Mesenchymal stem cell (in vitro differentiated cells and primary cell): Measurements from ENCODE around the gene SULF2.

ENCODE experiments used
- DNase-seq: peaks from one replicate; pipeline ENCODE4 v3.0.0-alpha.2; 2013
- H2AFZ ChIP-seq: one replicate; pipeline ENCODE4 v1.6.1; 2013; ENCODE audit warnings: low read depth, mild to moderate bottlenecking, control low read depth, inconsistent platforms, low read length, moderate library complexity
- H2AK5ac ChIP-seq: 2 replicates; pipeline ENCODE4 v1.6.1; 2013; ENCODE audit warnings: low read length, moderate library complexity, mild to moderate bottlenecking, inconsistent platforms; ENCODE audit not compliant: severe bottlenecking
- H2BK120ac ChIP-seq: one replicate; pipeline ENCODE4 v1.6.1; 2013; ENCODE audit warnings: low read depth, mild to moderate bottlenecking, inconsistent platforms, low read length, moderate library complexity
- H2BK12ac ChIP-seq, 2 experiments: one replicate each; pipeline ENCODE4 v1.6.1; 2013; ENCODE audit warnings: inconsistent platforms in 2 of 2, low read length in 2 of 2, mild to moderate bottlenecking in 2 of 2, moderate library complexity in 2 of 2, control low read depth in 1 of 2
- H2BK15ac ChIP-seq: one replicate; pipeline ENCODE4 v1.6.1; 2013; ENCODE audit warnings: mild to moderate bottlenecking, low read depth, inconsistent platforms; ENCODE audit not compliant: poor library complexity, severe bottlenecking
- H2BK5ac ChIP-seq: 2 replicates; pipeline ENCODE4 v1.6.1; 2013; ENCODE audit warnings: low read depth, mild to moderate bottlenecking, low read length, control low read depth, inconsistent platforms; ENCODE audit not compliant: poor library complexity, severe bottlenecking
- H3K14ac ChIP-seq, 2 experiments: one replicate each; pipeline ENCODE4 v1.6.1; 2013; ENCODE audit warnings: inconsistent platforms in 2 of 2, low read length in 2 of 2, control low read depth in 1 of 2, mild to moderate bottlenecking in 1 of 2, moderate library complexity in 1 of 2
- H3K18ac ChIP-seq, 2 experiments: one replicate each; pipeline ENCODE4 v1.6.1; 2013; ENCODE audit warnings: inconsistent platforms in 2 of 2, low read length in 2 of 2, control low read depth in 1 of 2, low read depth in 1 of 2, mild to moderate bottlenecking in 1 of 2
- H3K23ac ChIP-seq, 2 experiments: one replicate each; pipeline ENCODE4 v1.6.1; 2013; ENCODE audit warnings: inconsistent platforms in 2 of 2, low read length in 2 of 2, mild to moderate bottlenecking in 2 of 2, moderate library complexity in 2 of 2, control low read depth in 1 of 2
- H3K27ac ChIP-seq: 2 replicates; pipeline ENCODE4 v1.5.1; 2013; ENCODE audit warnings: mild to moderate bottlenecking, moderate library complexity, low read length, control low read depth, inconsistent platforms; ENCODE audit not compliant: poor library complexity, severe bottlenecking
- H3K27me3 ChIP-seq, 2 experiments: 2 replicates each; pipeline versions ENCODE4 v1.6.1 to v1.7.0; 2013; ENCODE audit warnings: low read length in 2 of 2, mild to moderate bottlenecking in 2 of 2, moderate library complexity in 2 of 2, control low read depth in 1 of 2, inconsistent platforms in 1 of 2; ENCODE audit not compliant: control insufficient read depth in 1 of 2, insufficient read depth in 1 of 2
- H3K36me3 ChIP-seq, 2 experiments: 2 replicates each; pipeline versions ENCODE4 v1.6.1 to v1.7.0; 2013; ENCODE audit warnings: low read length in 2 of 2, control low read depth in 1 of 2, inconsistent platforms in 1 of 2, low read depth in 1 of 2, mild to moderate bottlenecking in 1 of 2; ENCODE audit not compliant: insufficient read depth in 2 of 2, control insufficient read depth in 1 of 2
- H3K4ac ChIP-seq, 2 experiments: one replicate each; pipeline ENCODE4 v1.6.1; 2013; ENCODE audit warnings: inconsistent platforms in 2 of 2, low read length in 2 of 2, mild to moderate bottlenecking in 2 of 2, moderate library complexity in 2 of 2, control low read depth in 1 of 2, low read depth in 1 of 2
- H3K4me1 ChIP-seq: 2 replicates; pipeline ENCODE4 v1.6.1; 2013; ENCODE audit warnings: low read depth, low read length, control low read depth; ENCODE audit not compliant: control insufficient read depth, insufficient read depth
- H3K4me2 ChIP-seq: 2 replicates; pipeline ENCODE4 v1.6.1; 2013; ENCODE audit warnings: low read length, mild to moderate bottlenecking, inconsistent platforms; ENCODE audit not compliant: poor library complexity, severe bottlenecking
- H3K4me3 ChIP-seq, 2 experiments: 2 replicates each; pipeline versions ENCODE4 v1.5.1 to v1.7.0; 2013; ENCODE audit warnings: low read length in 2 of 2, mild to moderate bottlenecking in 2 of 2, control low read depth in 1 of 2, low read depth in 1 of 2; ENCODE audit not compliant: insufficient read depth in 1 of 2
- H3K79me1 ChIP-seq: replicated peaks from 2 replicates; pipeline ENCODE4 v1.6.1; 2013; ENCODE audit warnings: mild to moderate bottlenecking, control low read depth, low read length, inconsistent platforms; ENCODE audit not compliant: poor library complexity, severe bottlenecking
- H3K9ac ChIP-seq: 2 replicates; pipeline ENCODE4 v1.7.0; 2013; ENCODE audit warnings: mild to moderate bottlenecking, low read length, moderate library complexity
- H3K9me3 ChIP-seq: 2 replicates; pipeline ENCODE4 v1.7.0; 2013; ENCODE audit warnings: mild to moderate bottlenecking, low read length; ENCODE audit not compliant: control insufficient read depth
- H4K8ac ChIP-seq: one replicate; pipeline ENCODE4 v1.6.1; 2013; ENCODE audit warnings: inconsistent platforms, mild to moderate bottlenecking, low read length, moderate library complexity
- H4K91ac ChIP-seq: one replicate; pipeline ENCODE4 v1.6.1; 2013; ENCODE audit warnings: mild to moderate bottlenecking, low read length, inconsistent platforms
- WGBS: methylation state at CpG from one replicate; pipeline ENCODE4 v1.1.7; 2013; ENCODE audit warnings: mixed read lengths; 5-methylcytosine and 5-hydroxymethylcytosine counted together

The SULF2 gene

GRCh38 chr20:47673671-47673955 is 111.7 kb downstream of the SULF2 start:
- H3K4me2 ChIP-seq = no peak overlapping the region
- WGBS = 95% methylated on average over 6 of the region's 6 CpGs
- H3K27me3 ChIP-seq = no peaks in the 10 kb centered on the region

GRCh38 chr20:47672886-47673670 is 112.2 kb downstream of the SULF2 start:
- H4K8ac ChIP-seq = no peak overlapping the region
- H3K4me1 ChIP-seq = peaks cover 2% of the 10 kb centered on the region
- H3K18ac ChIP-seq = no peak overlapping the region
- no peak overlapping the region for H2AK5ac ChIP-seq
- no peak for DNase-seq
- peaks cover 0 to 48% of the 10 kb centered on the region in 2 experiments for H3K36me3 ChIP-seq
- H2BK5ac ChIP-seq = no peak overlapping the region
- H3K4me2 ChIP-seq = no peak overlapping the region
- H3K27ac ChIP-seq = no peak overlapping the region
- H3K14ac ChIP-seq = no peak overlapping the region
- H3K27me3 ChIP-seq = no peaks in the 10 kb centered on the region
- H2AFZ ChIP-seq = no peak overlapping the region
- 85% methylated on average over 14 of the region's 16 CpGs for WGBS
- no peaks in the 10 kb centered on the region for H3K9me3 ChIP-seq
- no peak overlapping the region for H3K9ac ChIP-seq
- no peak overlapping the region for H4K91ac ChIP-seq
- no peak overlapping the region for H3K4me3 ChIP-seq
- H2BK12ac ChIP-seq = no peak overlapping the region
- no peak overlapping the region for H3K23ac ChIP-seq
- no peak overlapping the region for H2BK120ac ChIP-seq
- H2BK15ac ChIP-seq = no peak overlapping the region
- H3K79me1 ChIP-seq = no peaks in the 10 kb centered on the region
- no peak overlapping the region for H3K4ac ChIP-seq

More at GRCh38 chr20:47673671-47673955, 111.7 kb downstream of the SULF2 start:
- no peak overlapping the region for H3K27ac ChIP-seq
- no peak overlapping the region for H3K14ac ChIP-seq
- no peak for DNase-seq
- no peaks in the 10 kb centered on the region for H3K9me3 ChIP-seq
- no peak overlapping the region for H2AFZ ChIP-seq
- H2BK120ac ChIP-seq = no peak overlapping the region
- no peak overlapping the region for H2BK12ac ChIP-seq
- no peaks in the 10 kb centered on the region for H3K79me1 ChIP-seq
- H2BK15ac ChIP-seq = no peak overlapping the region
- H4K91ac ChIP-seq = no peak overlapping the region
- no peak overlapping the region for H3K18ac ChIP-seq
- H4K8ac ChIP-seq = no peak overlapping the region
- peaks cover 2% of the 10 kb centered on the region for H3K4me1 ChIP-seq
- no peak overlapping the region for H2BK5ac ChIP-seq
- no peak overlapping the region for H3K4me3 ChIP-seq
- H3K36me3 ChIP-seq = peaks cover 0 to 46% of the 10 kb centered on the region in 2 experiments
- H3K23ac ChIP-seq = no peak overlapping the region
- no peak overlapping the region for H3K9ac ChIP-seq
- no peak overlapping the region for H2AK5ac ChIP-seq
- no peak overlapping the region for H3K4ac ChIP-seq

GRCh38 chr20:47672166-47672565 is 113.1 kb downstream of the SULF2 start:
- Histone ChIP-seq H2BK5ac (no peak overlapping the region), H3K4me2 (no peak overlapping the region), H3K9ac (no peak overlapping the region), H3K18ac (no peak overlapping the region), H2BK15ac (no peak overlapping the region), H3K79me1 (no peaks in the 10 kb centered on the region), H3K14ac (no peak overlapping the region), H3K27me3 (no peaks in the 10 kb centered on the region), H3K4me1 (peaks cover 2% of the 10 kb centered on the region), H4K8ac (no peak overlapping the region), H3K36me3 (peaks cover 0 to 46% of the 10 kb centered on the region in 2 experiments), H3K27ac (no peak overlapping the region), H4K91ac (no peak overlapping the region), H2BK120ac (no peak overlapping the region), H2AFZ (no peak overlapping the region), H3K9me3 (no peaks in the 10 kb centered on the region), H3K4me3 (no peak overlapping the region), H2AK5ac (no peak overlapping the region), H3K23ac (no peak overlapping the region), H3K4ac (no peak overlapping the region), H2BK12ac (no peak overlapping the region)
- 95% methylated on average over 15 of the region's 15 CpGs for WGBS
- no peak for DNase-seq

- WGBS = 96% methylated on average over 8 of the region's 10 CpGs
- H3K14ac ChIP-seq = no peak overlapping the region
- peaks cover 2 to 46% of the 10 kb centered on the region in 2 experiments for H3K36me3 ChIP-seq
These were observed 114.4 kb downstream of the SULF2 start for GRCh38 chr20:47670913-47671312.

More at GRCh38 chr20:47670913-47671312, 114.4 kb downstream of the SULF2 start:
- no peak overlapping the region for H3K9ac ChIP-seq
- no peaks in the 10 kb centered on the region for H3K79me1 ChIP-seq
- H2BK15ac ChIP-seq = no peak overlapping the region
- H3K4me2 ChIP-seq = no peak overlapping the region
- no peak overlapping the region for H2AFZ ChIP-seq
- no peak overlapping the region for H3K4ac ChIP-seq
- no peak overlapping the region for H4K91ac ChIP-seq
- H3K9me3 ChIP-seq = no peaks in the 10 kb centered on the region
- no peak overlapping the region for H2BK12ac ChIP-seq
- no peak overlapping the region for H3K18ac ChIP-seq
- H3K27me3 ChIP-seq = no peaks in the 10 kb centered on the region
- no peak for DNase-seq
- H2AK5ac ChIP-seq = no peak overlapping the region
- H3K23ac ChIP-seq = no peak overlapping the region
- H3K27ac ChIP-seq = no peak overlapping the region
- no peaks in the 10 kb centered on the region for H3K4me1 ChIP-seq
- H3K4me3 ChIP-seq = no peak overlapping the region
- H2BK5ac ChIP-seq = no peak overlapping the region
- no peak overlapping the region for H4K8ac ChIP-seq
- no peak overlapping the region for H2BK120ac ChIP-seq
